ENCODE results near the gene FIBCD1.

FIBCD1 gene

GRCh38 chr9:130954317-130954716 is 15.3 kb upstream of the FIBCD1 start:
- DNase-seq (ENCODE audit: low read depth) = no peak
- no peak for TF ChIP-seq CTCF (conservative IDR thresholded peaks at IDR 0.05; ENCODE audit: low read depth, low read length)
- no peak overlapping the region for H3K4me3 ChIP-seq (ENCODE audit: low read depth, low read length)

GRCh38 chr9:130952065-130952762 is 13.2 kb upstream of the FIBCD1 start:
- no peak for DNase-seq (ENCODE audit: low read depth)
- no peak for TF ChIP-seq CTCF (conservative IDR thresholded peaks at IDR 0.05; ENCODE audit: low read depth, low read length)
- no peak overlapping the region for H3K4me3 ChIP-seq (ENCODE audit: low read depth, low read length)

GRCh38 chr9:130950039-130950311 is 10.9 kb upstream of the FIBCD1 start:
- no peak for TF ChIP-seq CTCF (conservative IDR thresholded peaks at IDR 0.05; ENCODE audit: low read depth, low read length)
- no peak for DNase-seq (ENCODE audit: low read depth)
- H3K4me3 ChIP-seq (ENCODE audit: low read depth, low read length) = no peak overlapping the region

- no peak for TF ChIP-seq CTCF (conservative IDR thresholded peaks at IDR 0.05; ENCODE audit: low read depth, low read length)
- H3K4me3 ChIP-seq (ENCODE audit: low read depth, low read length) = no peak overlapping the region
- DNase-seq (ENCODE audit: low read depth) = no peak
These were observed 10.4 kb upstream of the FIBCD1 start for GRCh38 chr9:130949188-130950038.

GRCh38 chr9:130948266-130948665 is 9.2 kb upstream of the FIBCD1 start:
- DNase-seq (ENCODE audit: low read depth) = no peak
- H3K4me3 ChIP-seq (ENCODE audit: low read depth, low read length) = no peak overlapping the region
- no peak for TF ChIP-seq CTCF (conservative IDR thresholded peaks at IDR 0.05; ENCODE audit: low read depth, low read length)

- DNase-seq (ENCODE audit: low read depth) = no peak
- H3K4me3 ChIP-seq (ENCODE audit: low read depth, low read length) = no peak overlapping the region
- TF ChIP-seq CTCF (conservative IDR thresholded peaks at IDR 0.05; ENCODE audit: low read depth, low read length) = no peak
These were observed 8.6 kb upstream of the FIBCD1 start for GRCh38 chr9:130947618-130948140.

Measured in choroid plexus epithelial cell (primary cell).